ENCODE data around the gene PPL. TPM values are rescaled to one million over a fixed set of nuclear protein-coding genes. Genes with fewer than 3 reads are reported as not detected.

The PPL gene
- polyA plus RNA-seq, 3 donors = 0.02 TPM; not detected in 2

- Mint-ChIP-seq H3K4me3 (no peak overlapping the region), H3K4me1 (no peaks in the 10 kb centered on the region), H3K27me3 (ENCODE audit: low read depth in 3 of 3) (no peaks in the 10 kb centered on the region), H3K9me3 (no peaks in the 10 kb centered on the region), H3K36me3 (peaks cover 84 to 97% of the 10 kb centered on the region in 2 donors), H3K27ac (peak overlapping the region in 2 of 7 donors; percentile 44 to 71)
- intact Hi-C loops (cut with micrococcal nuclease) = no loop called here
- Histone ChIP-seq H3K4me3 (replicated peaks in 1 of 3; ENCODE audit: low read depth in 2 of 3, low read length in 3 of 3) (no peak overlapping the region), H3K4me2 (replicated peaks; ENCODE audit: extremely low read depth, low read length, poor library complexity, severe bottlenecking) (no peak overlapping the region), H3K27me3 (ENCODE audit: control insufficient read depth in 2 of 2, insufficient read depth in 2 of 2, low read length in 2 of 2) (no peaks in the 10 kb centered on the region), H4K20me1 (ENCODE audit: insufficient read depth, low read length) (peaks cover 5% of the 10 kb centered on the region), H2AFZ (ENCODE audit: insufficient read depth, low read depth, low read length, poor library complexity, severe bottlenecking) (no peak overlapping the region), H3K4me1 (ENCODE audit: control insufficient read depth in 1 of 2, insufficient read depth in 2 of 2, low read length in 2 of 2) (no peaks in the 10 kb centered on the region), H3K79me2 (ENCODE audit: insufficient read depth, low read length) (no peaks in the 10 kb centered on the region), H3K27ac (ENCODE audit: low read depth in 1 of 2, low read length in 2 of 2) (no peak overlapping the region), H3K9ac (ENCODE audit: insufficient read depth, low read length, poor library complexity, severe bottlenecking) (no peak overlapping the region), H3K9me3 (replicated peaks in 1 of 2; ENCODE audit: control insufficient read depth in 1 of 2, insufficient read depth in 1 of 2, low read length in 2 of 2) (no peaks in the 10 kb centered on the region), H3K36me3 (replicated peaks in 1 of 2; ENCODE audit: control insufficient read depth in 1 of 2, insufficient read depth in 2 of 2, low read length in 2 of 2) (peaks cover 94 to 100% of the 10 kb centered on the region in 2 donors)
- TF ChIP-seq CTCF (IDR thresholded peaks at IDR 0.05) = no peak
- 98% methylated on average over 9 of the region's 11 CpGs for WGBS (ENCODE audit: insufficient coverage)
- DNase-seq = no peak
These were observed 60.1 kb downstream of the PPL start for GRCh38 chr16:4876646-4877379.

- Histone ChIP-seq H3K4me1 (ENCODE audit: control insufficient read depth in 1 of 2, insufficient read depth in 2 of 2, low read length in 2 of 2) (no peaks in the 10 kb centered on the region), H3K4me3 (replicated peaks in 1 of 3; ENCODE audit: low read depth in 2 of 3, low read length in 3 of 3) (no peak overlapping the region), H3K27me3 (ENCODE audit: control insufficient read depth in 2 of 2, insufficient read depth in 2 of 2, low read length in 2 of 2) (no peaks in the 10 kb centered on the region), H4K20me1 (ENCODE audit: insufficient read depth, low read length) (peaks cover 9% of the 10 kb centered on the region), H3K27ac (ENCODE audit: low read depth in 1 of 2, low read length in 2 of 2) (no peak overlapping the region), H3K79me2 (ENCODE audit: insufficient read depth, low read length) (no peaks in the 10 kb centered on the region), H3K9me3 (replicated peaks in 1 of 2; ENCODE audit: control insufficient read depth in 1 of 2, insufficient read depth in 1 of 2, low read length in 2 of 2) (no peaks in the 10 kb centered on the region), H3K4me2 (replicated peaks; ENCODE audit: extremely low read depth, low read length, poor library complexity, severe bottlenecking) (no peak overlapping the region), H2AFZ (ENCODE audit: insufficient read depth, low read depth, low read length, poor library complexity, severe bottlenecking) (no peak overlapping the region), H3K9ac (ENCODE audit: insufficient read depth, low read length, poor library complexity, severe bottlenecking) (no peak overlapping the region), H3K36me3 (replicated peaks in 1 of 2; ENCODE audit: control insufficient read depth in 1 of 2, insufficient read depth in 2 of 2, low read length in 2 of 2) (peaks cover 93 to 100% of the 10 kb centered on the region in 2 donors)
- Mint-ChIP-seq H3K4me1 (no peaks in the 10 kb centered on the region), H3K9me3 (no peaks in the 10 kb centered on the region), H3K27me3 (ENCODE audit: low read depth in 3 of 3) (no peaks in the 10 kb centered on the region), H3K36me3 (peaks cover 82 to 97% of the 10 kb centered on the region in 2 donors), H3K27ac (peak overlapping the region in 4 of 7 donors; percentile 7 to 33 (median 24)), H3K4me3 (no peak overlapping the region)
- 96% methylated on average over 7 of the region's 8 CpGs for WGBS (ENCODE audit: insufficient coverage)
- intact Hi-C loops (cut with micrococcal nuclease) = no loop called here
- DNase-seq = no peak
- no peak for TF ChIP-seq CTCF (IDR thresholded peaks at IDR 0.05)
These were observed 62.3 kb downstream of the PPL start for GRCh38 chr16:4874666-4875065.
